ENCODE measurements around the gene SULT1C3.

The SULT1C3 gene

GRCh38 chr2:108239786-108240185 lies at the start of gene SULT1C3:
Gene SULT1C3, plus strand, starts transcription at chr2:108239968. Its CDS starts 7,227 bp downstream, at chr2:108247195.
- DNase-seq = no peak

- no peak for DNase-seq
These were observed 46.5 kb upstream of the SULT1C3 start for GRCh38 chr2:108193251-108193650.

GRCh38 chr2:108194409-108195132 lies 45.2 kb upstream of the SULT1C3 start:
- DNase-seq = peak; percentile 3

GRCh38 chr2:108195133-108195439 lies 44.7 kb upstream of the SULT1C3 start:
- DNase-seq = no peak

GRCh38 chr2:108199726-108200125 lies 40.0 kb upstream of the SULT1C3 start:
- DNase-seq = no peak

GRCh38 chr2:108200569-108200968 lies 39.2 kb upstream of the SULT1C3 start:
- DNase-seq = no peak

- DNase-seq = no peak
These were observed 27.1 kb upstream of the SULT1C3 start for GRCh38 chr2:108212671-108213070.

GRCh38 chr2:108215794-108216211 lies 24.0 kb upstream of the SULT1C3 start:
- DNase-seq = peak; percentile 30

- DNase-seq = no peak
These were observed 22.6 kb upstream of the SULT1C3 start for GRCh38 chr2:108217211-108217610.

GRCh38 chr2:108219688-108220087 lies 20.1 kb upstream of the SULT1C3 start:
- no peak for DNase-seq

- no peak for DNase-seq
These were observed 19.6 kb upstream of the SULT1C3 start for GRCh38 chr2:108220191-108220590.

GRCh38 chr2:108220942-108221541 lies 18.7 kb upstream of the SULT1C3 start:
- peak; percentile 18 for DNase-seq

GRCh38 chr2:108222261-108222660 lies 17.5 kb upstream of the SULT1C3 start:
- DNase-seq = no peak

- DNase-seq = no peak
These were observed 16.2 kb upstream of the SULT1C3 start for GRCh38 chr2:108223573-108223972.

GRCh38 chr2:108224022-108224421 lies 15.7 kb upstream of the SULT1C3 start:
- no peak for DNase-seq

- no peak for DNase-seq
These were observed 13.2 kb upstream of the SULT1C3 start for GRCh38 chr2:108226564-108226963.

- no peak for DNase-seq
These were observed 11.8 kb upstream of the SULT1C3 start for GRCh38 chr2:108228006-108228405.

- no peak for DNase-seq
These were observed 11.2 kb upstream of the SULT1C3 start for GRCh38 chr2:108228537-108228936.

- no peak for DNase-seq
These were observed 9.9 kb upstream of the SULT1C3 start for GRCh38 chr2:108229875-108230274.

GRCh38 chr2:108235577-108235976 lies 4.2 kb upstream of the SULT1C3 start:
- no peak for DNase-seq

GRCh38 chr2:108236676-108237335 lies 3.0 kb upstream of the SULT1C3 start:
- DNase-seq = no peak

- DNase-seq = no peak
These were observed 1.2 kb downstream of the SULT1C3 start for GRCh38 chr2:108240966-108241365.

- no peak for DNase-seq
These were observed 3.8 kb downstream of the SULT1C3 start for GRCh38 chr2:108243566-108243965.

- DNase-seq = no peak
These were observed 5.1 kb downstream of the SULT1C3 start for GRCh38 chr2:108244667-108245414.
